Mammary epithelial cell (primary cell): ENCODE results near the gene PTPN7.

Experiments used
- EZH2 ChIP-seq: IDR thresholded peaks from 2 replicates; pipeline ENCODE4 v1.6.1; 2012; ENCODE audit warnings: low read length, inconsistent platforms, borderline replicate concordance
- TF ChIP-seq, protein P1 (sequence below), 2 donors: IDR thresholded peaks in 1 of 2; conservative IDR thresholded peaks in 1 of 2; 2 replicates each; pipeline ENCODE4 v1.5.1; 2011 to 2012; ENCODE audit warnings: inconsistent platforms in 2 of 2, low read length in 2 of 2, mild to moderate bottlenecking in 2 of 2, control low read depth in 1 of 2, low read depth in 1 of 2; ENCODE audit not compliant: insufficient read depth in 1 of 2; ENCODE audit errors: extremely low read depth in 1 of 2

DNA sequence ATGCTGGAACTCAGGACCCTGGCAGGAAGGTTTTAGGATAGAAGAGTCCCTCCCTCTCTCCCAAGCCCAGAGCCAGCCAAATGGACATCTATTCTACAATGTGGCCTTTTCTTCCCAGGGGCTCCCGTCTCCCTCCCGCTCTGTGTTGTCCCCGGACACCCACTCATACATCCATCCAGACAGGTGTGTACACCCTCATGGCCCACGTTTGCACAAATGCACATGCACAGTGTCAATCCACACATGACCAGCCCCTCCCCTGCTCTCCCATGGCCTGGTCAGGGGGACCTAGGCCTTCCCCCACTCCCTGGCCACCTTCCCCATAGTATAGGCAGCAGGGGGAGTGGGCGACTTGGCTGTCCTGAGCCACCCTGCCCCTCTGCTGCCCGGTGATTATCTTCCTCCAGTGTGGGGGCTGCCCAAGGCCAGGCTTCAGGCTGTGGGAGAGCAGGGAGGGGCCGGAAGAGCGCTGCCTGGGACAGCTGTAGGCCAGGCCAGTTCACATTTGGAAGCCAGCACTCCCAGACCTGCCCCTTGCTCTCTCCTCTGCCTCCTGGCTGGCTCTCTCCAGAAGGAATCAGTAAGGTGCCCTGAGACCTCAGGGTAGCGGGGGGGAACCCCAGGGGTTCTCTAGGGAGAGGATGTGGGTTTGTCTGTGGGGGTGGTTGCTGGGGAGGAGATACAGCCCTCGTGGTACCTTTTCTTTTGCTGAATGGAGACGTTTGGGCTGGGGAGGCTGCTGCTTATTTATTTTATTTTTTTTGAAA lies 4.1 kb upstream of the PTPN7 start:
- TF ChIP-seq, protein P1, sequence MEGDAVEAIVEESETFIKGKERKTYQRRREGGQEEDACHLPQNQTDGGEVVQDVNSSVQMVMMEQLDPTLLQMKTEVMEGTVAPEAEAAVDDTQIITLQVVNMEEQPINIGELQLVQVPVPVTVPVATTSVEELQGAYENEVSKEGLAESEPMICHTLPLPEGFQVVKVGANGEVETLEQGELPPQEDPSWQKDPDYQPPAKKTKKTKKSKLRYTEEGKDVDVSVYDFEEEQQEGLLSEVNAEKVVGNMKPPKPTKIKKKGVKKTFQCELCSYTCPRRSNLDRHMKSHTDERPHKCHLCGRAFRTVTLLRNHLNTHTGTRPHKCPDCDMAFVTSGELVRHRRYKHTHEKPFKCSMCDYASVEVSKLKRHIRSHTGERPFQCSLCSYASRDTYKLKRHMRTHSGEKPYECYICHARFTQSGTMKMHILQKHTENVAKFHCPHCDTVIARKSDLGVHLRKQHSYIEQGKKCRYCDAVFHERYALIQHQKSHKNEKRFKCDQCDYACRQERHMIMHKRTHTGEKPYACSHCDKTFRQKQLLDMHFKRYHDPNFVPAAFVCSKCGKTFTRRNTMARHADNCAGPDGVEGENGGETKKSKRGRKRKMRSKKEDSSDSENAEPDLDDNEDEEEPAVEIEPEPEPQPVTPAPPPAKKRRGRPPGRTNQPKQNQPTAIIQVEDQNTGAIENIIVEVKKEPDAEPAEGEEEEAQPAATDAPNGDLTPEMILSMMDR (conservative IDR thresholded peaks at IDR 0.05 in 1 of 2, IDR thresholded peaks at IDR 0.05 in 1 of 2; ENCODE audit: extremely low read depth in 1 of 2, insufficient read depth in 1 of 2, low read depth in 1 of 2, low read length in 2 of 2): no peak
- no peak for TF ChIP-seq EZH2
